Measurements from ENCODE around the gene RPL35. TPM values are rescaled to one million over a fixed set of nuclear protein-coding genes. Genes with fewer than 3 reads are reported as not detected.
A peak's percentile ranks its signal among the peaks of the same experiment; 100 is the strongest.
"Not testable (repeated sequence)": the region's sequence is repeated elsewhere in the genome, so short reads cannot be mapped to it uniquely, and the experiment has no call there.

The RPL35 gene
- total and polyA plus RNA-seq, 7 experiments from 2014 or later = 1,415 to 2,135 (median 1,872) TPM

GRCh38 chr9:124843456-124844034 is 18.2 kb downstream of the RPL35 start:
- ChIA-PET POLR2A (no interaction called here), CTCF (no interaction called here)
- Mint-ChIP-seq H3K4me1 (peaks cover 0 to 2% (median 0%) of the 10 kb centered on the region in 7 donors), H3K27ac (no peak overlapping the region), H3K36me3 (no peaks in the 10 kb centered on the region), H3K9me3 (peaks cover 0 to 2% (median 0%) of the 10 kb centered on the region in 11 donors), H3K4me3 (no peak overlapping the region), H3K27me3 (peaks cover 9 to 21% (median 12%) of the 10 kb centered on the region in 5 donors)
- H3K27ac ChIP-seq (ENCODE audit: low read depth, low read length) = no peak overlapping the region
- ATAC-seq (no peak), DNase-seq (no peak)
- peaks cover 0 to 3% of the 10 kb centered on the region in 2 donors for H3K27me3 ChIP-seq (ENCODE audit: control insufficient read depth in 2 of 2, insufficient read depth in 2 of 2, low read length in 2 of 2)
- no peaks in the 10 kb centered on the region for H3K9me3 ChIP-seq (ENCODE audit: control insufficient read depth in 2 of 3, low read length in 3 of 3)
- H3K4me3 ChIP-seq (ENCODE audit: low read length) = no peak overlapping the region
- no peaks in the 10 kb centered on the region for H3K4me1 ChIP-seq (ENCODE audit: control insufficient read depth in 2 of 2, insufficient read depth in 2 of 2, low read length in 2 of 2)
- H3K36me3 ChIP-seq (ENCODE audit: control insufficient read depth in 2 of 3, insufficient read depth in 3 of 3, low read length in 3 of 3) = no peaks in the 10 kb centered on the region
- intact Hi-C loops (cut with micrococcal nuclease) = no loop called here

GRCh38 chr9:124841075-124841821 is 20.5 kb downstream of the RPL35 start:
- H3K27me3 Mint-ChIP-seq = peaks cover 17 to 24% (median 22%) of the 10 kb centered on the region in 5 donors
- CTCF ChIA-PET = interaction anchor here (0.7 kb wide), 1 partner anchor 47 kb away, joined by 3 read pairs; no protein-coding TSS in a partner anchor
- no peak overlapping the region for H3K27ac ChIP-seq (ENCODE audit: low read depth, low read length)
- H3K27me3 ChIP-seq (ENCODE audit: control insufficient read depth in 2 of 2, insufficient read depth in 2 of 2, low read length in 2 of 2) = peaks cover 0 to 3% of the 10 kb centered on the region in 2 donors
- H3K27ac Mint-ChIP-seq = peak overlapping the region in 1 of 9 donors; percentile 84
- H3K36me3 ChIP-seq (ENCODE audit: control insufficient read depth in 2 of 3, insufficient read depth in 3 of 3, low read length in 3 of 3) = no peaks in the 10 kb centered on the region
- no peak for DNase-seq
- intact Hi-C loops (cut with micrococcal nuclease) = no loop called here
- POLR2A ChIA-PET = no interaction called here
- peaks cover 0 to 2% (median 0%) of the 10 kb centered on the region in 11 donors for H3K9me3 Mint-ChIP-seq
- H3K4me3 Mint-ChIP-seq = no peak overlapping the region
- no peaks in the 10 kb centered on the region for H3K4me1 ChIP-seq (ENCODE audit: control insufficient read depth in 2 of 2, insufficient read depth in 2 of 2, low read length in 2 of 2)
- peaks cover 0 to 2% (median 0%) of the 10 kb centered on the region in 7 donors for H3K4me1 Mint-ChIP-seq
- no peaks in the 10 kb centered on the region for H3K36me3 Mint-ChIP-seq
- no peaks in the 10 kb centered on the region for H3K9me3 ChIP-seq (ENCODE audit: control insufficient read depth in 2 of 3, low read length in 3 of 3)
- H3K4me3 ChIP-seq (ENCODE audit: low read length) = no peak overlapping the region
- no peak for ATAC-seq

- H3K27ac Mint-ChIP-seq = no peak overlapping the region
- ChIA-PET CTCF (interaction anchor here (0.8 kb wide), 1 partner anchor 11 kb away, joined by 3 read pairs; no protein-coding TSS in a partner anchor), POLR2A (no interaction called here)
- ATAC-seq (no peak), DNase-seq (no peak)
- peaks cover 16 to 27% (median 24%) of the 10 kb centered on the region in 5 donors for H3K27me3 Mint-ChIP-seq
- Histone ChIP-seq H3K4me1 (ENCODE audit: control insufficient read depth in 2 of 2, insufficient read depth in 2 of 2, low read length in 2 of 2) (no peaks in the 10 kb centered on the region), H3K27me3 (ENCODE audit: control insufficient read depth in 2 of 2, insufficient read depth in 2 of 2, low read length in 2 of 2) (peaks cover 0 to 3% of the 10 kb centered on the region in 2 donors), H3K4me3 (ENCODE audit: low read length) (no peak overlapping the region), H3K9me3 (ENCODE audit: control insufficient read depth in 2 of 3, low read length in 3 of 3) (no peaks in the 10 kb centered on the region), H3K27ac (ENCODE audit: low read depth, low read length) (no peak overlapping the region), H3K36me3 (ENCODE audit: control insufficient read depth in 2 of 3, insufficient read depth in 3 of 3, low read length in 3 of 3) (no peaks in the 10 kb centered on the region)
- H3K36me3 Mint-ChIP-seq = no peaks in the 10 kb centered on the region
- peaks cover 0 to 2% (median 0%) of the 10 kb centered on the region in 11 donors for H3K9me3 Mint-ChIP-seq
- intact Hi-C loops (cut with micrococcal nuclease) = no loop called here
- H3K4me3 Mint-ChIP-seq = no peak overlapping the region
- peaks cover 0 to 2% (median 0%) of the 10 kb centered on the region in 7 donors for H3K4me1 Mint-ChIP-seq
Measured at GRCh38 chr9:124840300-124840833, 21.4 kb downstream of the RPL35 start.

GRCh38 chr9:124839612-124840299 is 22.0 kb downstream of the RPL35 start:
- Histone ChIP-seq H3K4me1 (ENCODE audit: control insufficient read depth in 2 of 2, insufficient read depth in 2 of 2, low read length in 2 of 2) (no peaks in the 10 kb centered on the region), H3K4me3 (ENCODE audit: low read length) (no peak overlapping the region), H3K27ac (ENCODE audit: low read depth, low read length) (no peak overlapping the region), H3K27me3 (ENCODE audit: control insufficient read depth in 2 of 2, insufficient read depth in 2 of 2, low read length in 2 of 2) (peaks cover 0 to 3% of the 10 kb centered on the region in 2 donors), H3K36me3 (ENCODE audit: control insufficient read depth in 2 of 3, insufficient read depth in 3 of 3, low read length in 3 of 3) (no peaks in the 10 kb centered on the region), H3K9me3 (ENCODE audit: control insufficient read depth in 2 of 3, low read length in 3 of 3) (no peaks in the 10 kb centered on the region)
- Mint-ChIP-seq H3K9me3 (peaks cover 0 to 2% (median 0%) of the 10 kb centered on the region in 11 donors), H3K4me1 (peaks cover 0 to 2% (median 0%) of the 10 kb centered on the region in 7 donors), H3K27me3 (peaks cover 17 to 31% (median 24%) of the 10 kb centered on the region in 5 donors), H3K4me3 (peak overlapping the region in 1 of 10 donors; percentile 13), H3K36me3 (no peaks in the 10 kb centered on the region), H3K27ac (no peak overlapping the region)
- ATAC-seq = peak; percentile 41
- no peak for DNase-seq
- POLR2A ChIA-PET = no interaction called here
- intact Hi-C loops (cut with micrococcal nuclease) = no loop called here
- CTCF ChIA-PET = interaction anchor here (0.8 kb wide), 1 partner anchor 12 kb away, joined by 3 read pairs; no protein-coding TSS in a partner anchor

GRCh38 chr9:124838567-124839275 is 23.0 kb downstream of the RPL35 start:
- intact Hi-C loops (cut with micrococcal nuclease) = not testable (repeated sequence)

GRCh38 chr9:124838132-124838531 is 23.6 kb downstream of the RPL35 start:
- H3K4me1 ChIP-seq (ENCODE audit: control insufficient read depth in 2 of 2, insufficient read depth in 2 of 2, low read length in 2 of 2); H3K4me3 ChIP-seq (ENCODE audit: low read length); POLR2A ChIA-PET; H3K27me3 ChIP-seq (ENCODE audit: control insufficient read depth in 2 of 2, insufficient read depth in 2 of 2, low read length in 2 of 2); ATAC-seq; H3K36me3 Mint-ChIP-seq; H3K9me3 ChIP-seq (ENCODE audit: control insufficient read depth in 2 of 3, low read length in 3 of 3); intact Hi-C loops (cut with micrococcal nuclease); H3K27ac ChIP-seq (ENCODE audit: low read depth, low read length); DNase-seq; H3K9me3 Mint-ChIP-seq; H3K36me3 ChIP-seq (ENCODE audit: control insufficient read depth in 2 of 3, insufficient read depth in 3 of 3, low read length in 3 of 3); H3K4me1 Mint-ChIP-seq; CTCF ChIA-PET; H3K27ac Mint-ChIP-seq: not testable (repeated sequence)
- peaks cover 19 to 36% (median 23%) of the 10 kb centered on the region in 5 donors for H3K27me3 Mint-ChIP-seq
- peak overlapping the region in 2 of 10 donors; percentile 23 to 54 for H3K4me3 Mint-ChIP-seq

More at GRCh38 chr9:124838567-124839275, 23.0 kb downstream of the RPL35 start:
- H3K27ac Mint-ChIP-seq; H3K27me3 ChIP-seq (ENCODE audit: control insufficient read depth in 2 of 2, insufficient read depth in 2 of 2, low read length in 2 of 2); H3K9me3 Mint-ChIP-seq; H3K9me3 ChIP-seq (ENCODE audit: control insufficient read depth in 2 of 3, low read length in 3 of 3); H3K4me3 ChIP-seq (ENCODE audit: low read length); ATAC-seq; H3K27ac ChIP-seq (ENCODE audit: low read depth, low read length); H3K36me3 ChIP-seq (ENCODE audit: control insufficient read depth in 2 of 3, insufficient read depth in 3 of 3, low read length in 3 of 3); H3K4me1 ChIP-seq (ENCODE audit: control insufficient read depth in 2 of 2, insufficient read depth in 2 of 2, low read length in 2 of 2); POLR2A ChIA-PET; DNase-seq; H3K4me1 Mint-ChIP-seq; CTCF ChIA-PET; H3K36me3 Mint-ChIP-seq: not testable (repeated sequence)
- H3K27me3 Mint-ChIP-seq = peaks cover 19 to 36% (median 23%) of the 10 kb centered on the region in 5 donors
- H3K4me3 Mint-ChIP-seq = peak overlapping the region in 2 of 10 donors; percentile 23 to 41
